ENCODE data around the gene GSE1.

The GSE1 gene

DNA sequence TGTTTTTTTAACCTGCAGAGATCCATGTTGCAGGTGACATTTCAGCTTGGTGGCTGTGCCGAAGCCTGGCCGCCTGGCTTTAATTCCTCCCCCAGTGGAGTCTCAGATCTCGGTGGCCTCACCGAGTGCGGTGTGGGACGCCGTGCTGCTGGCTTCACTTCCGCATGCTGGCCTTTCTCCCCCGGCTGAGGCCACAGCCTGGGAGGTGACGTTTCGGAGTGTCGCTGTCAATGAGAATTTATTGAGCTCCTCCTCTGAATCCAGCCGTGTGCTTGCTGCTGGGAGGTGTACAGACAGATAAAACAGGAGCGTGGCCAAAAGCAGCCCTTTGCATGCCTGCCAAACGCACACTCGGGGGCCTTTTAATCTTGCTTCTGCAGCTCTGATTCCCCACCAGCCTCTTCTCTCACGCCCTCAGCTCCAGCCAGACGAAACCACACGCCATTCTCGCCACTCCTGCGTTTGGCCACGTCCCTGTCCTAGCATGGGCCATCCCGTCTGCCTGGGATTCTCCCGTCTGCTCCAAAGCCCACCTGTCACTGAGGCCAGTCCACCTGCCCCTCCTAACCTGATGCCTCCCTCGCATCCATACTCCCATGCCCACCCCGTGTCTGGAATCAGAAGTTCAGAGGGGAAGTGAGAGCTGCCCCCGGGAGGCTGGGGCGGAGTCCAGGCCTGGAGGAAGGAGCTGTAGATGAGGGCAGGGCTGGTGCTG is 3.6 kb downstream of the GSE1 start:
- DNase-seq (ENCODE audit: extremely low read depth in 1 of 2, low read depth in 1 of 2) = no peak

DNA sequence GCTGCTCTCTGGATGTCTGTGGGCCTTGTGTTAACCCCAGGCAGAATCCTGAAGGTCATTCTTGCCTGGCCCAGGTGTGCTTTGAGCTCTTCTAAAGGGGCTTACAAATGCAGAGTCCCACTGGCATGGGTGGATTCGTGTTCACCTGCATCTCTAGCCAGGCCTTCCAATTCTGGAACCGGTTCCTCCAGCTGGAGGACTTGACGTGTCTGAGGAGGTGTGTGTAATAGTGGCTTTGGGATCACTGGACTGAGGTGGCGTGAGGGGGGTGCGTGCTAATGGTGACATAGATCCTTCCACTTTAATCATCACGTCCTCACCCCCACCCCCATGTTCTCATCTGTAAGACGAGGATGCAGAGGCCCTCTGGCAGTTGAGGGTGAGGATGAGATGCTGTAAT is 4.8 kb downstream of the GSE1 start:
- DNase-seq (ENCODE audit: extremely low read depth in 1 of 2, low read depth in 1 of 2) = no peak

DNA sequence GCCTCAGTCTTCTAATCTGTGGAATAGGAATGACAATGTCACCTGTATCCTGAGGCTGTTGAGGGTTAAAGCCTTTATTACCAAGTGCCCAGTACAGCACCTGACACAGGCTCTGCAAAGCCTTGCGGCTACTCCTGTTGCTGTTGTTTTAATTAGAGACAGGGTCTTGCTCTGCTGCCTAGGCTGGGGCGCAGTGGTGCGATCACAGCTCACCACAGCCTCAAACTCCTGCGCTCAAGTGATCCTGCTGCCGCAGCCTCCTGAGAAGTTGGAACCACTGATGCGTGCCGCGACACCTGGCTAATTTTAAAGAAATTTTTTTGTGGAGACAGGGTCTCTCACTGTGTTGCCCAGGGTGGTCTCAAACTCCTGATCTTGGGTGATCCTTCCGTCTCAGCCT is 5.4 kb downstream of the GSE1 start:
- DNase-seq (ENCODE audit: extremely low read depth in 1 of 2, low read depth in 1 of 2) = no peak

DNA sequence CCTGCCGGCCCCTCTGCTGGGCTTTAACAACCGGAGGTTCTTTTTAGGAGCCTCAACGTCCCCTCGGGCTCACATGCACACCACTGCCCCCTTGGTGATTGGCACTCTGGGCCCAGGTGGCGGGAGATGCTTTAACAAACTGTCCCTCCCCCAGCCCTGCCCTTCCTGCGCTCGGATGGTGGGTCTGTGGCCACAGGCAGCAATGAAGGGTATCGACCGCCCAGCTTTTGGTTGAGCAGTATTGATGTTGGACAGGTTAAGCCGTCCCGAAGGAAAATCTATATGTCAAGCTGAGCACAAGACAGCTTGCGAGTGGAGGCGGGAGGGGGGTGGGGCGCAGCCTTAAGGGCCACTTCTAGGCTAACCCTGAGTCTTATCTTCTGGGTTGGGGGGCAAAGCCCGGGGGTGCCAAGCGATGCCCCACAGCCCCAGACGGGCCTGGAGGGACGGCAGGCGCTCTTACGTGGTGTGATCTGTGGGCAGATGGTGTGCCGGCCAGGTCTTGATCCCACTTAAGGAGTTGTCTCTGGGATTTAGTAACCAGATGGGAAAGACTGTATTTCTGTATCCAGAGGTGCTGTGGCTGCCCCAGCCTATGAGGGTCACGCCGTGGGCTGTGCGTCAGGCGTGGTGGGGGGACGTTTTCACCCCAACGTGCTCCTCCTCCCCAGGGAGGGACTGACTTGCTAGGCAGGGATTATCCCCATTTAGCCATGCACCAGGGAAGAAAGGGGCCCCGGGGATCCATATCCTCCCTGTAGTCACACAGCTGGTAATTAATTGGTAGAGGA is 6.2 kb downstream of the GSE1 start:
- no peak for DNase-seq (ENCODE audit: extremely low read depth in 1 of 2, low read depth in 1 of 2)

DNA sequence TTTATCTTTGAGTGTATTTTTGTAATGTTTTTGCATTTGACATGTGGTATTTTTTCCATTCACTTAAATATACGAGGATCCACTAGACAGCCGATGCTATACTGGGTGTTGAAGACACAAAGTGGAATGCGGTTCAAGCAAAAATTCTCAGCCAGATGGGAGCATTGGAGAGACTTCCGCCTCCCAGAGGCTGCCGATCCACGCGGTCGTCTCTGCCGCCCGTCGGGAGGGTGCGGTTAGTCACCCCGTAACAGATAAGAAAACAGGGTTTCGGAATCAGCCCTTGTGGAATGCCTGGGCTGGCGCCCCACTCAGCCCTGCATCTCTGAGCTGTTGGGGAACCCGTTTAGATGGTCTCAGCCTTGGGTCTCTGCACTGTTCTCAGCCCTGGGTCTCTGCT is 7.3 kb downstream of the GSE1 start:
- DNase-seq (ENCODE audit: extremely low read depth in 1 of 2, low read depth in 1 of 2) = no peak

DNA sequence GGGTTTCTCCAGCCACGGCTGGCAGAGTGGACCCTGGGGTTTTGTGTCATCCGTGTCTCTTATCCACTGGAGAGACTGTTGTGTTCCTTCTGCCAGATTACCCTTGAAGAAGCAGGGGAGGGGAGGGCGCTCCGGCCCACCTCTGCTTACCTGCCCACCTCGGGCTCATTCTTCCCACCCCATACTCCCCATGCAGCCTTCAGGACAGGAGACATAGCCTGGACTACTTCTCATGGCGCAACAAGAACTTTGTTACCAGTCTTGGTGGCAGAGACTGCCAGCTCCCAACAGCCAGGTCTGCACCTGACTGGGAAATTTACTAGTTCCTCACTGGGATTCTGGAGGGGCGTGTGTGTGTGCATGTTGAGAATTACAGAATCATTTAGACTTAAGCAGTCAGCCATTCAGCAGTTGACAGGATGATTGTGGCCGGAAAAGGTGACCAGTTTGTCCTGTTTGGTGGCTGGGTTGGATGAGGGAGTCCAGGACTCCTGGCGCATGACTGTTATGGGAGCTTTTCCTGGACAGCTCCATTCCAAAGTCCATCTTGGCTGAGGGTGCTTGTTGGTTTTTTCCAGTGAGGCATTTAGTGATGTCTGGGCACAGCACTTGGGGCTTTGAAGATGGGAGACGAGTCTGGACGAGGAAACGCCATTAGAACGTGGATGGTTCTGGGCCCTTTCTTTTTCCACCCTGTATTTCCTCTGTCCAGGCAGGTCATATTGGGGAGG is 8.7 kb downstream of the GSE1 start:
- DNase-seq (ENCODE audit: extremely low read depth in 1 of 2, low read depth in 1 of 2) = no peak

DNA sequence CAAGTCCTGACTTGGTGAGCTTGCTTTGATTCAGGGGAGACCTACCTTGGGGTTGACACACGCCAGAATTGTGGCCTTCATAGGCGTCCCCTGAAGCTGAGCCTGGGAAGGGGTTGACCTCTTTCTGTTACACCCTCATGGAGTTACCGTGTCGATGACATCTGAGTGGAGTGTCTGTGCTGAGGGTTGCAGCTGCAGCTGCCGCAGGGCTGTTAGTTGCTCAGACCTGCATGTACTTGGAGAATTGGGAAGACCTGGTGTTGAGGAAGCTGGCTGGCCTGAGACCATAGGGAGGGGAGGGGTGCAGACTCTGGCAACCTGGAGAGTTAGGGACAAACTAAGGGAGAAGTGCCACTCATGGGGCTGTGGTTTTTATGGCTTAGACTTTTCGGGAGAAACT is 9.6 kb downstream of the GSE1 start:
- DNase-seq (ENCODE audit: extremely low read depth in 1 of 2, low read depth in 1 of 2) = no peak

DNA sequence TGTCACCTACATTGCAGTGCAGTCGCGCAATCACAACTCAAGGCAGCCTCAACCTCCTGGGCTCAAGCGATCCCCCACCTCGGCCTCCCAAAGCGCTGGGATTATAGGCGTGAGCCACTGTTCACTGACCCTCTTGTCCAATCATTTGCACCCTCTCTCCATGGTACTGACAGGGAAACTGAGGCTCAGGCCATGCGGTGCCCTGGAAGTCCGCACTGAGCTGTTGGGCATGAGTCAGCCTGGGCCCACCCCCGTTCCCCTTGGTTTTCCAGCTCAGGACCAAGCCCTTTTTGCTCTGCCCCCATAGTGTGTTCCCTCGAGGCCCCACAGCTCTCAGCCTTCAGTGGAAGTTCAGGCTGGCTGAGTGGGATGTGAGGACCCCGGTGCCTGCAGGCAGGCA is 10.1 kb downstream of the GSE1 start:
- DNase-seq (ENCODE audit: extremely low read depth in 1 of 2, low read depth in 1 of 2) = no peak

DNA sequence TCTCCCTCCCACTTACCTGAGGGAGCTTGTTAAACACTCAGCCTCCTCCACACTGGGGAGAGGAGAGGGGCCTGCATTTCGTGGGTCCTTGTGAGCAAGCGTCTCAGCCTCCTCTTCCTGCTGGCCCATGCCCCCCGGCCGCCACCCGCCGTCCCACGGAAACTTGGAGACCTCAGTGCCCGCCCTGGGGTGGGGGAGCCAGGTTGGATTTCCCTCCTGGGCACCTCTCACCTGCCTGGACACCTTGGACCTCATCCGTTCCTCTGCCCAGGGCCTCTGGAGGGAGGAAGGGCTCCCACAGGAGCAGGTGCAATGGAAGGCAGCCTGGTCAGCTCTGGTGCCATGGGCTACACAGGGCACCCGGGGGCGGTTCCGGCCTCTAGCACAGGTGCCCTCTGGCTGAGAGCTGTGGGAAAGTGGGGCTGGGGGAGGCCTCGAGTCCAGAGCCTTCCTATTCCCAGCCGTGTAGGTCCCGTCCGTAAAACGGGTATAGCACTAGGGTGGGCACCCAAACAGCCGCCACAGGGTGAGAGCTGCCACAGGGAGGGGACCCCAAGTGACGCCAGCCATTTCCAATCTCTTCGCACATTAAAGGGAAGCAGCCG is 11.0 kb downstream of the GSE1 start:
- DNase-seq (ENCODE audit: extremely low read depth in 1 of 2, low read depth in 1 of 2) = no peak

DNA sequence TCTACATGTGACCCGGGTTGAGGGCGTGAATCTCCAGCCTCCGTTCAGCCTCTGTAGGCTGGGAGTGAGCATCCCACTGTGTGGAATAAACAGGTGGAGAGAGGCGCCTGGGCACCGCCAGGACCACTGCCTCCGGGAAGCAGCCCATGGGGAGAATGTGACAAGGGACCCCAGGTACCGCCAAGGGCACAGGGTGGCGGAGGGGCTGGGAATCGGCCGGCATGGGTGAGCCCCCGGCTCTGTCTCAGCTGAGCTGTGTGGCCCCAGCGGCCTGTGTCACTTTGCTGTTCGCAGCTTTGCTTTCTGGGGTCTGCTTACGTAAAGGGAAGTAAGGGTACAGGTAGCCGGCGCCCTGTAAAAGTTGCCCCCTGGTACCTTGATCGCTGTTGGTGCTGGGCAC is 11.5 kb downstream of the GSE1 start:
- no peak for DNase-seq (ENCODE audit: extremely low read depth in 1 of 2, low read depth in 1 of 2)

DNA sequence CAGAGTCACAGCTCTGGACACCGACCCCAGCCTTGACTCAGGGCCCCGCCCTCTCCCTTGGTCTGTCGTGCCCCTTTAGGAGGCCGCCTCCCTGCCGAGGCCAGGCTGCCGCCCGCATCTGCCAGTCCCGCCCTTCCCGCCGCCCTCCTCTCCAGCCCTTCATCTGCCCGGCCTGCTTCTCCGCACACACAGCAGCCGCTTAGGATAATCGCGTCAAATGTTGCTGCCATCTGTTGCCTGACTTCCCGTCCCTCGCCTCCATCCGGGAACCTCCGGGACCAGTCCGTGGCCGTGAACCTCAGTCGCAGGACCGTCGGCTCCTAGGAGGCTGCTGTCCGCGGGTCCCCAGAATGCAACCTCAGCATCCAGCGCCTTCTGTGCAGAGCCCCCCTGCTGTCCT is 11.9 kb downstream of the GSE1 start:
- no peak for DNase-seq (ENCODE audit: extremely low read depth in 1 of 2, low read depth in 1 of 2)

DNA sequence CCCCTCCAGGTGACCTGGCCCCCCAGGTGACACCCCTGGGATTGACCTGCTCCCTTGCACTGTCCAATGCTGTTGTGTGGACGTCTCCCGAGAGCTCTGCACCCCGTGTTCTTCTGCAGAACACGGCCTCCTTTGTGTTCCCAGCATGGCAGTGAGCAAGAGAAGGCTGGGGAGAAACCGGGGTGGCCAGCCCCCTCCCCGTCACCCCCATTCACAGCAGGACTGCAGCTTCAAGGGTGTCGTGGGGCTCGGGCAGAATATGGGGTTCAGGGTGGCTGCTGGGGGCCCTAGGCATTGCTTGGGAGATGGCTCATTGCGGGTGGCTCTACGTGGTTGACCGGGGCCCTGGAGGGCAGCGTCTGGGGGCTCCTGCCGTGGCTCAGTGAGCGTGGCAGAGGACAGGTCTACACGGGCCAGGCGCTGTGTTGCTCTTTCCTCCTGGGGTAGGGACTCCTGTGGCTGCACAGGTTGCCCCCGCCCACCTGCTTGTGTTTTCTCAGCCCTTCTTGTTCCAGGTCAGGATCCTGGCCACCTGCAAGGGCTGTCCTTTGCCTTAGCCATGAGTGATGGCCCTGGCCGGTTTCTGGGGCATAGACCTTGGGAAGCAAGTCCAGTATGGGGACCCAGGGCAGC is 12.5 kb downstream of the GSE1 start:
- no peak for DNase-seq (ENCODE audit: extremely low read depth in 1 of 2, low read depth in 1 of 2)

DNA sequence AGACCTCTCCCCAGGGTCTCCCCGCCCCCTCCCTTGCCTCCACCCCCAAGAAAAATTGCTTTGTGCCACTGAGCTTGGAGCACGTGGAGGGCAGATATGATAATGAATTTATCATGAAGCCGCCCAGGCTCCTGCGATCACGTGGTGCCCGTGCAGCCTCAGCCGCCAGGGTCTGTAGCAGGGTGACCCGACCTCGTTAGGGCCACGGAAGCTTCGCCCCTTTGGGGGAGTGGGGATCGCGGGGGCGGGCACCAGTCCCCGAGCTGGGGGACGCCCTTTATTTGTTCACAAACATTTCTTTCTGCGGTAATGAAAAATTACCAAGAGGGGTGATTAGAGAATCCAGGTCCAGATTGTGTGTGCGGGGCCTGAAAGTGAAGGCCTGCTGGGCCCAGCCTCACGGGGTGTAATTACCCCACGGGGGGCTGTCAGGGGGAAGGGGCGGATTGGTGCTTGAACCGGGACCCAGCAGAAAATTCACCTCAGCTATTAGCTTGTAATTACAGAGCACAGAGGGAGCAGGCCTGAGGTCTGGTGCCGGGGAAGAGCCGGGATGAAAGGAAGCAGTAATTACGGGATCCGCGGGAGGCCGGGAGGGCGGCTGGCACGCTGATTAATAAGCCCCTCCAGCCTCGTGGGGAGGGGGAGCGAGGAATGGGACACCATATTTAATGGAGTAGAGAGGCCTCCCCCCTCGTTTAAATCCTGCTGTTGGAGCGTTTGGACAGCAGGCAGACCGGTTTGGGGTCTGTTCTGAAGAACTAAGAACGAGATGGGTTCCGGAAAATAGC is 13.3 kb downstream of the GSE1 start:
- no peak for DNase-seq (ENCODE audit: extremely low read depth in 1 of 2, low read depth in 1 of 2)

DNA sequence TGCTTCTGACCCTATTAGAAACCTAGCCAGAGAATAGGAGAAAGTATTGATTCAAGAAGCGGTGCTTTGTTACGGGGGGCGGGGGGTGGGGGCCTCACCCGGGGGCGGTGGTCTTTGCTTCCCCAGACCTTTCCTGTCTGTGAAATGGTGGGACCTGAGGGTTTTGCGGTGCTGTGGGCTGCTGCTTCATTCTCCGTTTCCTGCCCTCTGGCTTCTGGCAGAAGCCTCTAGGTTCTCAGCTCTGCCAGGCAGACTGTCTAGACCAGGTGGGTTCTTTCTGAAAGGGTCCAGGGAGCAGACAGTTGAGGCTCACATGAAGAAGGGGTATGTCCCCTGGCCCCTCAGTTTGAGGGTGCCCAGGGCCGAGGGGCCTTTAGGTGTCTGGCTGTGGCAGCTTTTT is 14.0 kb downstream of the GSE1 start:
- DNase-seq (ENCODE audit: extremely low read depth in 1 of 2, low read depth in 1 of 2) = no peak

DNA sequence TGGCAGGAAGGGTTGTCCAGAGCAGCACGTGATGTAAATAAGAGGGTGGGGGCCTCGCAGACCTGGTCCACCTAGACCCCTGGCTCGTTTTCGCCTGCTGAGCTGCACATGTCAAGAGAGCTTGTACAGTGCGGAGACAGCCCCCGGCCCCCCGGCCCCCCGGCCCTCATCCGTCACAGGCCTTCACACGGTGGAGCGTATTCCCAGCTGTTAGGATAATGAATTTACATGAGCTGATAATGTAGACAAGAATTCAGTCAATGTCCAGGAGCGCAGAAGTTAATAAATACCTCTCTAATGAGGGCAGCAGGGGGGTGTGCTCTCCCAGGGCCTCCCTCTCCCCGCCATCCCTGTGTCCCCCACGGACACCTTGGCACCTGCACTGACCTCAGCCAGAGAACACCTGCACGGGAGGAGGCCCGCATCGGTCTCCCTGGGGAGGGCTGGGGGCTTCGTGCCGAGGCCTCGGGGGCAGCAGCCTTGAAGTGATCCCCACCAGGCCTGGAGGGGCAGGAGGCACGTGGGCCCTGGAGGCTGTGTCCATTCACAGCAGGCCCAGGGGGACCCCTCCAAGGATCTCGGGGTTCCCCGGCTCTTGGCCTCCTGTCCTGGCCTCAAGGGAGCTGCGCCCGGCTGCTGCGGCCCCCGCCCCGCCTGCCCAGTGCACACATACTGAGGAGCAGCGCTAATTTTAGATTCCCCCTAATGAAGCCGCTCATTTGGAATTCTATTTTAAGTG is 14.6 kb downstream of the GSE1 start:
- no peak for DNase-seq (ENCODE audit: extremely low read depth in 1 of 2, low read depth in 1 of 2)

DNA sequence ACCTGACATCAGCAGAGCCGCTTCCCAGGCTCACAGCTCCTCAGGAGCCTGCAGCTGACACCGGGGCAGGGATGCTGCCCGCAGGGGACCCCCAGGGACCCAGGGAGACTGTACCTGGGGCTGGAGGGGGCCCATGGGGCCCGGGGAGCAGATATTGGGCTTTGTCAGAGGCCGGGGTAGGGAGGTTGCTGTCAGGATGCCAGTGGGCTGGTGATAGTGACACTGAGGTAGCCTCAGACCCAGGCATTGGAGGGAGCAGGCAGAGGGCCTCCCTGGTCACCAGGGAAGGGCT is 15.1 kb downstream of the GSE1 start:
- DNase-seq (ENCODE audit: extremely low read depth in 1 of 2, low read depth in 1 of 2) = no peak

DNA sequence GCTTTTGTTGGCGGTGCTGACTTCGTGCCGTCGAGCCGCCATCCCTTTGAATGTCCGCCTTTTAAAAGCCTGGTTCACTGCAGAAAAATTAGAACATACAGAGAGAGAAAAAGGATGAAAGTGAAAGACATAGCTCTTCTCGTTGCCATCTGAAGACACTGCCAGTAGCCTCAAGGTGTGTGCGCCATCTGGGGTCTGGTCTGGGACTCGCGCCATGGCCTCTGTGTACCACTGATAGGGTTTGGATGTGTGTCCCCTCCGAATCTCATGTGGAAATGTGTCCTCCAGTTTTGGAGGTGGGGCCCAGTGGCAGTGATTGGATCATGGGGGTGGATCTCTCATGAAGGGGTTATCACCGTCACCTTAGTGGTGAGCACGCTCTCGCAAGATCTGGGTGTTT is 15.5 kb downstream of the GSE1 start:
- no peak for DNase-seq (ENCODE audit: extremely low read depth in 1 of 2, low read depth in 1 of 2)

DNA sequence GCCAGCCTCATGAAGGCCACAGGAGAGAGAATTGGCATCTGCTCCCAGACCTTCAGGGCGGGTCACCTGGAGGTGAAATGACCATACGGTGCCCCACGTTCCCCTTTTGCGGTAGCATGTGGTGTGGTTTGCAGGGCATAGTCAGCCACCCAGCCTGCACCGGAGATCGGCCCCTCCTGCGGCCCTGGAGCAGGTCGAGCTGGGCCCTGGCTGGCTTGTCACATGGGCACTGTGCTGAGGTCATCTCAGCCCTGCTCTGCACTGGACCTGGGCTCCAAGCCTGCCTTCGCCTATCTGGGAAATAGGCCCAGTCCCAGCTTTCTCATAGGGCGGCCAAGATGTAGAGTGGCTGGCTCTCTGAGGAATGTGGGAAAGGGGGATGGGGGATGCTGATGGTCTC is 16.2 kb downstream of the GSE1 start:
- no peak for DNase-seq (ENCODE audit: extremely low read depth in 1 of 2, low read depth in 1 of 2)

DNA sequence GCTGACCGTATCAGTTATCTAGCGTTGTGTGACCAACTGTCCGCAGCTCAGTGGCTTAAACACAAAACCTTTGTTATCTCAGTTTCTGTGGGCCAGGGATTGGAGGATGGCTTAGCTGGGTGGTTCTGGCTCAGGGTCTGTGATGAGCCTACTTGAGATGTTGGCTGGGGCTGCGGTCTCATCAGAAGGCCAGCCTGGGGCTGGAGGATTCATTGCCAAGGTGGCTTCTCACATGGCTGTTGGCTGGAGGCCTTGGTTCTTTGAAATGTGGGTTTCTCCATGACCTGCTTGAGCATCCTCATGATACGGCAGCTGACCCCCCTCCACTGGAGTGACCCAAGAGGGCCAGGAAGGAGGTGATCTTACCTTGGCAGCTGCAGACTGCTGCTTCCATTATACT is 16.7 kb downstream of the GSE1 start:
- no peak for DNase-seq (ENCODE audit: extremely low read depth in 1 of 2, low read depth in 1 of 2)

DNA sequence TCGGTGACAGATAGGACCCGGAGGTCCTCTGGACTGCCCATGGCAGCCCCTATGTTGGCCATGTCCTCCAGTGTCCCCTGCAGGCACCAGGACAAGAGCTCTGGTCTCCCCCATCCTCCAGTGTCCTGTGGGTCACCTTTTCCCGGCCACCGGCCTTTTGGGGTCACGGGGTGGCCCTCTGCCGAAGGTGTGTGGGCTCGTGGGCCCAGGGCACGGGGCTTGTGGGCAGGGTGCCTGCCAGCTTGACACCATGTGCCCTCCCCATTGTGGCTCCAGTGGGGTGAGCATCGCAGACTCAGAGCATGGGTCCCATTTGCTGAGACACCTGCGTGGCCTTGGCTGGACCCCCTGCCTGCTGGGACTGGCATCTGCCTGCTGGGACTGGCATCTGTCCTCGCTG is 18.1 kb downstream of the GSE1 start:
- no peak for DNase-seq (ENCODE audit: extremely low read depth in 1 of 2, low read depth in 1 of 2)
